ENCODE results near the gene PIK3C2G. TPM values are rescaled to one million over a fixed set of nuclear protein-coding genes. Genes with fewer than 3 reads are reported as not detected.

PIK3C2G gene
- polyA plus RNA-seq, 3 donors: not detected

DNA sequence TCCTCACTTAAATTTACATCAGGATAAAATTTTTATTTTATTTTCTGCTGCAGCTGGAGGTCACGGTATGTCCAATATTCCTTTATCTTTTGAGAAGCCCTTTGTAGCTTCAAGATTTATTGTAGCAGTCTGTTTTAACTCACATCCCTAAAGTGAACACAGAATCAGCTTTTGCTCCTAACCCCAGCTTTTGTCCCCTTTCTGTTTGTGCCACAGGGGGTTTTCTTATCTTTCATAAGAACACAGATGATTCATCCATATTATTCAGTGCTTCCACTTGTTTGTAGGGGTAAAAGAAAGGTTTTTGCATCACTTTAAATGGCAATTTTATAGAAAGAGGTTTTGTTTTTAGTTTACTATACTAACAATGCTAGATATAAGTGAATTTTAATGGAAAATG, 21.8 kb upstream of the PIK3C2G start:
- Histone ChIP-seq H3K36me3 (replicated peaks in 1 of 2; ENCODE audit: control insufficient read depth in 1 of 2, insufficient read depth in 2 of 2, low read length in 2 of 2) (no peaks in the 10 kb centered on the region), H3K9ac (ENCODE audit: insufficient read depth, low read length, poor library complexity, severe bottlenecking) (no peak overlapping the region), H3K27me3 (ENCODE audit: control insufficient read depth in 2 of 2, insufficient read depth in 2 of 2, low read length in 2 of 2) (no peaks in the 10 kb centered on the region), H3K4me1 (ENCODE audit: control insufficient read depth in 1 of 2, insufficient read depth in 2 of 2, low read length in 2 of 2) (no peaks in the 10 kb centered on the region), H2AFZ (ENCODE audit: insufficient read depth, low read depth, low read length, poor library complexity, severe bottlenecking) (no peak overlapping the region), H3K4me3 (replicated peaks in 1 of 3; ENCODE audit: low read depth in 2 of 3, low read length in 3 of 3) (no peak overlapping the region), H3K27ac (ENCODE audit: low read depth in 1 of 2, low read length in 2 of 2) (no peak overlapping the region), H3K79me2 (ENCODE audit: insufficient read depth, low read length) (no peaks in the 10 kb centered on the region), H3K4me2 (replicated peaks; ENCODE audit: extremely low read depth, low read length, poor library complexity, severe bottlenecking) (no peak overlapping the region), H3K9me3 (replicated peaks in 1 of 2; ENCODE audit: control insufficient read depth in 1 of 2, insufficient read depth in 1 of 2, low read length in 2 of 2) (no peaks in the 10 kb centered on the region), H4K20me1 (ENCODE audit: insufficient read depth, low read length) (no peaks in the 10 kb centered on the region)
- no peak for DNase-seq
- Mint-ChIP-seq H3K4me3 (no peak overlapping the region), H3K27me3 (ENCODE audit: low read depth in 3 of 3) (no peaks in the 10 kb centered on the region), H3K4me1 (no peaks in the 10 kb centered on the region), H3K9me3 (peaks cover 4 to 21% (median 6%) of the 10 kb centered on the region in 7 donors), H3K36me3 (no peaks in the 10 kb centered on the region), H3K27ac (no peak overlapping the region)
- intact Hi-C loops (cut with micrococcal nuclease): no loop called here
- WGBS (ENCODE audit: insufficient coverage): no CpG with 5 or more reads among the region's 1 CpG
- TF ChIP-seq, protein P1, sequence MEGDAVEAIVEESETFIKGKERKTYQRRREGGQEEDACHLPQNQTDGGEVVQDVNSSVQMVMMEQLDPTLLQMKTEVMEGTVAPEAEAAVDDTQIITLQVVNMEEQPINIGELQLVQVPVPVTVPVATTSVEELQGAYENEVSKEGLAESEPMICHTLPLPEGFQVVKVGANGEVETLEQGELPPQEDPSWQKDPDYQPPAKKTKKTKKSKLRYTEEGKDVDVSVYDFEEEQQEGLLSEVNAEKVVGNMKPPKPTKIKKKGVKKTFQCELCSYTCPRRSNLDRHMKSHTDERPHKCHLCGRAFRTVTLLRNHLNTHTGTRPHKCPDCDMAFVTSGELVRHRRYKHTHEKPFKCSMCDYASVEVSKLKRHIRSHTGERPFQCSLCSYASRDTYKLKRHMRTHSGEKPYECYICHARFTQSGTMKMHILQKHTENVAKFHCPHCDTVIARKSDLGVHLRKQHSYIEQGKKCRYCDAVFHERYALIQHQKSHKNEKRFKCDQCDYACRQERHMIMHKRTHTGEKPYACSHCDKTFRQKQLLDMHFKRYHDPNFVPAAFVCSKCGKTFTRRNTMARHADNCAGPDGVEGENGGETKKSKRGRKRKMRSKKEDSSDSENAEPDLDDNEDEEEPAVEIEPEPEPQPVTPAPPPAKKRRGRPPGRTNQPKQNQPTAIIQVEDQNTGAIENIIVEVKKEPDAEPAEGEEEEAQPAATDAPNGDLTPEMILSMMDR (IDR thresholded peaks at IDR 0.05): no peak

DNA sequence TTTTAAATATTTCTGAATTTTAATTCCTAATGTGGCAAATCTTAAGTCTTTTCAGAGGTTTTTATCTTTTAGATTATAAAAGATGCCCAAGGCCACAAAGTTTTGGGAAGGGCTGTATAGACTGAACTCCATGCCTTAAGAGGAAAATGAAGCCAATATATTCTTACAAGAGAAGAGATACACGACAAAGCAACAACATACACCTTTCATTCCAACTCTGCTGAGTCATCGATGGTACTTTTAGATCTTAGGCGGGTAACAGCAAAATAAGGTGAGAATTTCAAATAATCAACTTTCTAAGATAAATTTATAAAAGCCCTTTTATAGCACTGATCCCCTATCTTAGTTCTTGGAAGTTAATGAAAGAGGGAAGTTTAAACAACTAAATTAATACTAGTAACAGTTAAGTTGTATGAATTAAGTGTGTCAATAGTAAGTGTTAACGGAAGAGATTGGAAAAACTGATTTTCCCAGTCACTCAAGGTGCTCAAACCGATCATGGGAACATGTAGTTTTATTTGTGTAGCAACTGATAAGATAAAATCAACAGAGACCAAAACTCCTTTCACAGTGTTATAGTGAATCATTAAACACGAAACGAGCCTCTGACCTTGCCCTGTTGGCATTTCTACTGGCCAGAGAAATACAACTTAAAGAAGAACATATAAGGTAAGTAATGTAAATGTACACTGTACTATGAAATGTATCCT, 18.8 kb upstream of the PIK3C2G start:
- no peak overlapping the region for H3K9ac ChIP-seq (ENCODE audit: insufficient read depth, low read length, poor library complexity, severe bottlenecking)
- TF ChIP-seq, protein P1 (IDR thresholded peaks at IDR 0.05): no peak
- H3K4me1 ChIP-seq (ENCODE audit: control insufficient read depth in 1 of 2, insufficient read depth in 2 of 2, low read length in 2 of 2): no peaks in the 10 kb centered on the region
- no peak overlapping the region for H3K4me2 ChIP-seq (replicated peaks; ENCODE audit: extremely low read depth, low read length, poor library complexity, severe bottlenecking)
- H4K20me1 ChIP-seq (ENCODE audit: insufficient read depth, low read length): no peaks in the 10 kb centered on the region
- Mint-ChIP-seq H3K36me3 (no peaks in the 10 kb centered on the region), H3K27me3 (ENCODE audit: low read depth in 3 of 3) (no peaks in the 10 kb centered on the region), H3K4me1 (no peaks in the 10 kb centered on the region), H3K27ac (no peak overlapping the region), H3K4me3 (no peak overlapping the region), H3K9me3 (peaks cover 0 to 3% (median 2%) of the 10 kb centered on the region in 7 donors)
- no peak overlapping the region for H3K27ac ChIP-seq (ENCODE audit: low read depth in 1 of 2, low read length in 2 of 2)
- no peak for DNase-seq
- H3K79me2 ChIP-seq (ENCODE audit: insufficient read depth, low read length): no peaks in the 10 kb centered on the region
- H3K9me3 ChIP-seq (replicated peaks in 1 of 2; ENCODE audit: control insufficient read depth in 1 of 2, insufficient read depth in 1 of 2, low read length in 2 of 2): no peaks in the 10 kb centered on the region
- no peaks in the 10 kb centered on the region for H3K36me3 ChIP-seq (replicated peaks in 1 of 2; ENCODE audit: control insufficient read depth in 1 of 2, insufficient read depth in 2 of 2, low read length in 2 of 2)
- no CpG with 5 or more reads among the region's 7 CpGs for WGBS (ENCODE audit: insufficient coverage)
- H3K4me3 ChIP-seq (replicated peaks in 1 of 3; ENCODE audit: low read depth in 2 of 3, low read length in 3 of 3): no peak overlapping the region
- intact Hi-C loops (cut with micrococcal nuclease): no loop called here
- H3K27me3 ChIP-seq (ENCODE audit: control insufficient read depth in 2 of 2, insufficient read depth in 2 of 2, low read length in 2 of 2): no peaks in the 10 kb centered on the region
- no peak overlapping the region for H2AFZ ChIP-seq (ENCODE audit: insufficient read depth, low read depth, low read length, poor library complexity, severe bottlenecking)

Measured in CD14-positive monocyte (primary cell).